Measurements from ENCODE around the gene TARDBP.
"Not testable (repeated sequence)": the region's sequence is repeated elsewhere in the genome, so short reads cannot be mapped to it uniquely, and the experiment has no call there.

TARDBP gene

GRCh38 chr1:11042995-11043874 is 30.8 kb downstream of the TARDBP start:
- no peak for DNase-seq (ENCODE audit: low spot score)

DNA sequence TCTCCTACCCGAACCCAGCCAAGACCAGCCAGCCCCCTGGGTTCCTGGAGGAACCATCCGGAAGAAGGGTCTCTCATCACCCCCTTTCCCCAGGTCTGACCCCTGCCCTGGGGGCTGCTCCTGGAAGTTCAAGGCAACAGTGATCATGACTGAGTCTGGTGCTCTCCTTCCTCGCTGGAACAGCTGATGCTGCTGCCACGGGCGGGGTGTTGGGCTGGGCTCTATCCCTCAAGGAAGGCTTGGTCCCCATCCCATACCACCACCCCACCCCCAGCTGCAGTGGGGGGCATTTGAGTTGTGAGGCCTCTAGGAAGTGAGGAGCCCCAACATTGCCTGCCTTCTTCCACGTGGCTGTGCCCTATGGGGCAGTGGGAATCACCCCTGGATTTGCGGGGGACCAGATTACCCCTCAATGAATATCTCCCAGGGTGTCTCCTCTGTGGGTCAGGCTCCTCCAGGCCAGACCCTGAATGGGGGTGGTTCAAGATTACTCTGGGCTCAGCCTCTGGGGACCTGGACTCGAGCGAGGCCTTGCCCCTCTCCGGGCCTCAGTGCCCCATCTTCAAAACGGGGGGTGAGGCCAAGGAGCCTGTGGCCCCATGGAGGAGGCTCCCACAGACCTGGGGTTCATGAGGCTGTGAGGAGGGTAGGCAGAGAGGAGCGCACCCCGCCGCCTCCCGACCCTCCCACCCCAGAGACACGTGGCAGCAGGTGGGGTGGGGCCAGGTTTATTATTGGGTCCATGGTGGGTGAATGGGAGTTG is 31.8 kb downstream of the TARDBP start:
- no peak for DNase-seq (ENCODE audit: low spot score)

DNA sequence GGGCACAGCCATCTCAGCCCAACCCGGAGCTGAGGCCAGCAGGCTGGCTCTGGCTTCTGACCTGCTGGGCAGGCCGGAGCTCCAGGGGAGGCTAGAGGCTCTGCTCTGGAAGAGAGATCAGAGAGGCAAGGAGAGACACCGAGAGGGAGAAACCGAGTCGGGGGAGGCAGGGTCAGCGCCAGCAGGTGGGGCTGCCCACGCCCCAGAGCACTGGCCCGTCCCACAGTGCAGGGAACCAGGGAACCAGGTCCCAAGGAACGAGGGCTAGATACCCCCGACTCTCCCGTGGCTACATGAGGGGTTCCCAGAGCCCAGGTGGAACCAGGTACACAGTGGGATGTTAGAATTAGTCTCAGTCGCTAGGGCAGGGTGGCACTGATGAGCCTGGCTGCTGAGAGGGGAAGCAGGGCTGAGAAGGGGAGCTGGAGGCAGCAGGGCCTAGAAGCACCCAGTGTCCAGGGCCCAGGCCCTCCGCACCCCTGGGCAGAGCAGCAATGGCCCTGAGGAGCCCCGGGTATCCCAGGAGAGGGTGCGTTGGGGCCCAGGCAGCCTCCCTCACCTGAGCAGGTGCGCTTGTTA is 32.5 kb downstream of the TARDBP start:
- no peak for DNase-seq (ENCODE audit: low spot score)

DNA sequence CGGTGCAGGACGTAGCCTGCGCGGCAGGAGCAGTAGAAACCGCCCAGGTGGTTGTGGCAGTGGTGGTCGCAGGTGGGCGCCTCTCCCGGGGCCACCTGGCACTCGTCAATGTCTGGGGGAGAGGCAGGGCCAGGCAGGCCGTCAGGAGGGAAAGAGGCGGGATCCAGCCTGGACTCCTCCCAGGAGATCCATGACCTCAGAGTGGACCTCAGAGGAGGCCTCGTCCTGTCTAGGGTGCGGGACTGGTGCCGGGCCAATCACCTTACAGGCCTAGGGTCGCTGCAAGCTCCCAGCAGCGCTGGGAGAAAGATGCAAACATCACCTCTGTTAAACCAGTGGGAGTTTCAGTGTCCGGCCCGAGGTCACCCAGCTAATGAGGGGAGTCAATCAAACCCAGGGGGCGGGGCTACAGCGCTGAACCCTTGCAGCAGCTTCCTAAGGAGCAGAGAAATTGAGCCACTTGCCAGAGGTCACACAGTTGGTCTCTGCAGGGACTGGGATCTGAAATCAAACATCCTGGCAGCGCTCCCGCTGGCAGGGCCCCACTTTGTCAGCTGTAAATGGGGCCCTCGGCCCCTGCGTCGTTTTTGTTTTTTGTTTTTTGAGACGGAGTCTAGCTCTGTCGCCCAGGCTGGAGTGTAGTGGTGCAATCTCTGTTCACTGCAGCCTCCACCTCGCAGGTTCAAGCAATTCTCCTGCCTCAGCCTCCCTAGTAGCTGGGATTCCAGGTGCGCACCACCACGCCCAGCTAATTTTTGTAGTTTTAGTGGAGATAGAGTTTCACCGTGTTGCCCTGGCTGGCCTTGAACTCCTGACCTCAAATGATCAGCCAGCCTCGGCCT is 33.2 kb downstream of the TARDBP start:
- DNase-seq (ENCODE audit: low spot score): no peak

DNA sequence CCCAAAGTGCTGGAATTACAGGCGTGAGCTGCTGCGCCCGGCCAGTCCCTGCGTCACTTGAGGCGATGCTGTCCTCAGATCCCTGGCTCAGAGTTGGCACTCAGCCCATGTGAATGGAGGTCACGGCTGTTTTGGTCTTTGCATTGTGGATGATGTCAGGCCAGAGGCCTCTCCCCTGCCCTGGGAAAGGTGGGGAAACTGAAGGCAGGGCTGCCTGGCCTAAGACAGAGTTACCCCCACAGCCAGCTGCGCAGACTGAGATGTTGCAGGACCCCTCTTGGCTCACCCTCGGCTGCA is 33.8 kb downstream of the TARDBP start:
- no peak for DNase-seq (ENCODE audit: low spot score)

GRCh38 chr1:11046625-11047365 is 34.3 kb downstream of the TARDBP start, which contains the start of gene MASP2:
MASP2 (minus strand) TSS chr1:11047239; CDS start chr1:11047207, 32 bp downstream.
- no peak for DNase-seq (ENCODE audit: low spot score)

GRCh38 chr1:11051121-11051520 is 38.7 kb downstream of the TARDBP start:
- not testable (repeated sequence) for DNase-seq (ENCODE audit: low spot score)

- no peak for DNase-seq (ENCODE audit: low spot score)
Measured at GRCh38 chr1:11051781-11052511, 39.5 kb downstream of the TARDBP start.

- DNase-seq (ENCODE audit: low spot score): no peak
Measured at GRCh38 chr1:11052839-11053757, 40.6 kb downstream of the TARDBP start.

GRCh38 chr1:11053758-11054137 is 41.3 kb downstream of the TARDBP start:
- no peak for DNase-seq (ENCODE audit: low spot score)

GRCh38 chr1:11054181-11054580 is 41.7 kb downstream of the TARDBP start:
- no peak for DNase-seq (ENCODE audit: low spot score)

- DNase-seq (ENCODE audit: low spot score): no peak
Measured at GRCh38 chr1:11054666-11055065, 42.2 kb downstream of the TARDBP start.

DNA sequence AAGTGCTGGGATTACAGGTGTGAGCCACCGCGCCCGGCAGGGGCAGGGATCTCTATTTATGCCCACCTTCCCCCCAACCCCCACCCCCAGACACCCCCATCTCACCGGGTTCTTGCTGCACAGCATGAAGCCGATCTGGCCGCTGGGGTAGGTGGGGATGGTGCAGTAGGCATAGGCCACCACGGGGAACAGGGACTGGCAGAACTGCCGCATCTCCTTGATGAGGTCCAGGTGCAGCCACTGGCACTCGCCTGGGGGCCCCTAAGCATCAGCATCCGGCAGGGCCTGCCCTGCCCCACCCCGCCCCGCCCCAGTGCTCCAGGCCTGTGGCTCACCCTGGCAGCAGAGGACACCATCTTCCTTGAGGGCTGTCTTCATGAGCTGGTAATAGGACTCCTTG is 43.2 kb downstream of the TARDBP start:
- DNase-seq (ENCODE audit: low spot score): no peak

DNA sequence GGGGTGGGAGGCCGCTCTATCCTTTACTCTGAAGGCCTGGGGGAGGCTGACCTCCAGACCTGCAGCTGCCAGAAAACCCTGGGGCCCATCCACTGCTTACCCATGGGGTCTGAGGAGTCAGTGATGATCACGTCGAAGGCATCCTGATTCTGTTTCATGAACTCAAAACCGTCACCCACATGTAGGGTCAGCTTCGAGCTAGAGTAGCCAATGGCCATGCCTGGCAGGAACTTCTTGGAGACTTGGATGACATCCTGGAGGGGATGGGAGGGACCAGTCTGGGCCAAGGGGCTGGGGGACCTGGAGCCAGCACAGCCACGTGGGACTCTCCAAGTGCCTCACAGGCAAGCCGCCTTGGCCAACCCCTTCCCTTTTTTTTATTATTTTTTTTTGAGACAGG is 44.0 kb downstream of the TARDBP start:
- DNase-seq (ENCODE audit: low spot score): no peak

- no peak for DNase-seq (ENCODE audit: low spot score)
Measured at GRCh38 chr1:11057477-11057876, 45.0 kb downstream of the TARDBP start.

DNA sequence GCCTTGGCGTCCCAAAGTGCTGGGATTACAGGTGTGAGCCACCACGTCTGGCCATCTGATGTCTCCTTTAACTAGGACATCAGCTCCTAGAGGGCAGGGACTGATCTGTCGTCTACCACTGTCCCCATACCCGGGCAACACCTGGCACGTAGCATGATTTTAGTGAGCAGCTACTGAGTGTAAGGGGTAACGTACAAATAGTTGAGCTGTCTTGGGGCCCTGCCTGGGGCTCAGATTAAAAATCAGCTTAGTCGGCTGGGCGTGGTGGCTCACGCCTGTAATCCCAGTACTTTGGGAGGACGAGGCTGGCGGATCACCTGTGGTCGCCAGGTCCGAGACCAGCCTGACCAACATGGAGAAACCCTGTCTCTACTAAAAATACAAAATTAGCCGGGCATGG is 45.6 kb downstream of the TARDBP start:
- DNase-seq (ENCODE audit: low spot score): no peak

GRCh38 chr1:11058595-11059154 is 46.2 kb downstream of the TARDBP start:
- DNase-seq (ENCODE audit: low spot score): no peak

- DNase-seq (ENCODE audit: low spot score): no peak
Measured at GRCh38 chr1:11059155-11059967, 46.9 kb downstream of the TARDBP start.
